Esophagus squamous epithelium (tissue), 5 donors: ENCODE measurements around the gene NUP210L. TPM values are rescaled to one million over a fixed set of nuclear protein-coding genes. Genes with fewer than 3 reads are reported as not detected.
"Not testable (repeated sequence)": the region's sequence is repeated elsewhere in the genome, so short reads cannot be mapped to it uniquely, and the experiment has no call there.

Experiments used
- DNase-seq: peaks from one replicate; lab custom pipeline; 2025; lab: John Stamatoyannopoulos, UW
- H3K27ac ChIP-seq, 4 donors: fragments of 200-600 bp; sonication (generic); one replicate each; pipeline ENCODE4 v1.5.1; 2016 to 2019; ENCODE audit warnings: mild to moderate bottlenecking in 1 of 4
- H3K27me3 ChIP-seq, 4 donors: fragments of 200-600 bp; sonication (generic); 1 replicate in 3 of 4; 2 replicates in 1 of 4; pipeline versions ENCODE4 v1.5.1 to v1.6.0; 2017 to 2021; ENCODE audit warnings: antibody characterized with exemption in 1 of 4
- H3K36me3 ChIP-seq, 3 donors: fragments of 200-600 bp; sonication (generic); one replicate each; pipeline ENCODE4 v1.5.1; 2016 to 2019
- H3K4me1 ChIP-seq, 3 donors: fragments of 200-600 bp; sonication (generic); one replicate each; pipeline ENCODE4 v1.5.1; 2017 to 2019
- H3K4me3 ChIP-seq, 4 donors: fragments of 200-600 bp; sonication (generic); 1 replicate in 3 of 4; 2 replicates in 1 of 4; pipeline ENCODE4 v1.5.1; 2016 to 2019; ENCODE audit warnings: mild to moderate bottlenecking in 2 of 4, moderate library complexity in 1 of 4
- H3K9me3 ChIP-seq, 3 donors: fragments of 200-600 bp; sonication (generic); one replicate each; pipeline ENCODE4 v1.5.1; 2016 to 2019
- POLR2A ChIP-seq, 4 donors: fragments of 450-650 bp; IDR thresholded peaks; one replicate each; pipeline ENCODE4 v1.6.1; 2017; ENCODE audit warnings: antibody characterized with exemption in 4 of 4, mild to moderate bottlenecking in 4 of 4, moderate library complexity in 3 of 4
- WGBS, 2 donors: methylation state at CpG; one replicate each; pipeline ENCODE4 v1.1.5; 2018; 5-methylcytosine and 5-hydroxymethylcytosine counted together
- intact Hi-C: fragments of 100-400 bp; cut with DNase I; formaldehyde crosslinking; loops from one replicate; pipeline ENCODE4 v1.15.0; 2022
- total RNA-seq, 4 donors: library from RNA; depleted of rRNA; stranded (reverse); fragments of >200 nt; gene quantifications; one replicate each; pipeline ENCODE4 v1.1.0, GENCODE V29; 2016
- TF ChIP-seq, protein P1 (sequence below), 6 experiments: fragments of 450-650 bp in 4 of 6; fragments of 200-600 bp in 2 of 6; sonication (generic) in 2 of 6; IDR thresholded peaks; one replicate each; pipeline ENCODE4 v1.5.1; 2016 to 2019; ENCODE audit warnings: antibody characterized with exemption in 6 of 6, mild to moderate bottlenecking in 4 of 6, moderate library complexity in 4 of 6
- donor health status: DM: yes; HTN: yes; CAD: no.

Gene NUP210L
- total RNA-seq, 4 donors from 2014 or later, result 0.09 to 0.19 TPM; not detected in 2

DNA sequence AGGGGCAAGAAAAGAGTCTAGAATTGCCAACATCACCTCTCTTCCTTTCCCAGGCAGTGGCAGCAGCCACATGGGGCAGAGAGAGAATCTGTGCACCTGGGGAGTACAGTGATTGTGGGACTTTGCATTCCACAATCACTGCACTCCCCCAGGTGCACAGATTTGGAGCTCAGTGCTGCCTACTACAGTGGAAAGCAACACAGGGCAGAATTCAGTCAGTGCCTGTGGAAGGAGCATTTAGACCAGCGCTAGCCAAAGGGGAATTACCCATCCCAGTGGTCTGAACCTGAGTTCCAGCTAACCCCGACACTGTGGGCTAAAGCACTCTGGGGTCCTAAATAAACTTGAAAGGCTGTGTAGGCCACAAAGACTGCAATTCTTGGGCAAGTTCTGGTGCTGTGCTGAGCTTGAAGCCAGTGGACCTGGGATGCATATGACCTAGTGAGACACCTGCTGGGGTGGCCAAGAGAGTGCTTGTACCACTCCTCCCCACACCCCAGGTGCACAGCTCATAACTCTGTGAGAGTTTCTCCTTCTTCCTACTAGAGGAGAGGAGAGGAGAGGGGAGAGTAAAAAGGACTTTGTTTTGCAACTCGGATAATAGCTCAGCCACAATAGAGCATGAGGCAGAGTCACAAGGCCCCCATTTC is 50.3 kb downstream of the NUP210L start:
- Histone ChIP-seq H3K27ac (no peak overlapping the region), H3K36me3 (no peaks in the 10 kb centered on the region), H3K4me3 (no peak overlapping the region), H3K9me3 (no peaks in the 10 kb centered on the region), H3K27me3 (no peaks in the 10 kb centered on the region), H3K4me1 (no peaks in the 10 kb centered on the region)
- intact Hi-C loops, result no loop called here
- TF ChIP-seq, protein P1, sequence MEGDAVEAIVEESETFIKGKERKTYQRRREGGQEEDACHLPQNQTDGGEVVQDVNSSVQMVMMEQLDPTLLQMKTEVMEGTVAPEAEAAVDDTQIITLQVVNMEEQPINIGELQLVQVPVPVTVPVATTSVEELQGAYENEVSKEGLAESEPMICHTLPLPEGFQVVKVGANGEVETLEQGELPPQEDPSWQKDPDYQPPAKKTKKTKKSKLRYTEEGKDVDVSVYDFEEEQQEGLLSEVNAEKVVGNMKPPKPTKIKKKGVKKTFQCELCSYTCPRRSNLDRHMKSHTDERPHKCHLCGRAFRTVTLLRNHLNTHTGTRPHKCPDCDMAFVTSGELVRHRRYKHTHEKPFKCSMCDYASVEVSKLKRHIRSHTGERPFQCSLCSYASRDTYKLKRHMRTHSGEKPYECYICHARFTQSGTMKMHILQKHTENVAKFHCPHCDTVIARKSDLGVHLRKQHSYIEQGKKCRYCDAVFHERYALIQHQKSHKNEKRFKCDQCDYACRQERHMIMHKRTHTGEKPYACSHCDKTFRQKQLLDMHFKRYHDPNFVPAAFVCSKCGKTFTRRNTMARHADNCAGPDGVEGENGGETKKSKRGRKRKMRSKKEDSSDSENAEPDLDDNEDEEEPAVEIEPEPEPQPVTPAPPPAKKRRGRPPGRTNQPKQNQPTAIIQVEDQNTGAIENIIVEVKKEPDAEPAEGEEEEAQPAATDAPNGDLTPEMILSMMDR (IDR thresholded peaks at IDR 0.05), result no peak
- TF ChIP-seq POLR2A (IDR thresholded peaks at IDR 0.05), result no peak
- WGBS, 2 donors, result 67 to 90% methylated on average over 1 to 2 of the region's 3 CpGs
- DNase-seq, result no peak

DNA sequence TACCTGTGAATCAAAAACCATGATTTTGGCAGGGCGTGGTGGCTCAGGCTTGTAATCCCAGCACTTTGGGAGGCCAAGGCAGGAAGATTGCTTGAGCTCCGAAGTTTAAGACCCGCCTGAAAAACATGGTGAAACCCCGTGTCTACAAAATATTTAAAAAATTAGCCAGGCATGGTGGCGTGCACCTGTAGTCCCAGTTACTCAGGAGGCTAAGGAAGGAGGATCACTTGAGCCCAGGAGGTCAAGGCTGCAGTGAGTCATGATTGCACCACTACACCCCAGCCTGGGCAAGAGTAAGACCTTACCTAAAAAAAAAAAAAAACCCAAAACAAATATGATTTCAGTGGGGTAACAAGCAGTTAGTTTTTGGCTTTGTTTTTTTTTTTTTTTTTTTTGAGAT is 54.7 kb downstream of the NUP210L start:
- DNase-seq, H3K4me3 ChIP-seq, H3K27ac ChIP-seq, H3K4me1 ChIP-seq, H3K9me3 ChIP-seq, intact Hi-C loops, H3K36me3 ChIP-seq, H3K27me3 ChIP-seq: not testable (repeated sequence)
- WGBS, 2 donors, result 83 to 94% methylated on average over 5 of the region's 5 CpGs

DNA sequence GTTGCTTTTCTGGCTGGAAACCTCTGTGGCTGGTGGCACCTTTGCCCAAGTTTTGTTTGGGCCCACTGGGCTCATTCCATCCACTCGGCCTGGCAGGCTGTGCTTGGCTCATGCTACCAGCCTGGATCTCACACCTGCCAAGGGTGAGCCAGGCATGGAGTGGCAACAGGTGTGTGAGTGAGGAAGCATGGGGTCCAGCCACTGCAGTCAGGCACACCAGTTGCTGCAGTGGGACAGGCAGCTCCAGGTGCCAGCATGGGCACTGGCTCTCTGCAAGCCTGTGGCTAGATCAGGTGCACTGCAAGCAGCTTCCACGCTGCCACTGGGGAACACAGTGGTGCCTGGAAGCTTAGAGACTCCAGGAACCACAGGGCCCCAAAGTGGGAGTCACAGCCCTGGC is 57.0 kb downstream of the NUP210L start:
- WGBS, 2 donors, result 83% methylated on average over 2 of the region's 2 CpGs; no CpG with 5 or more reads in 1 of the 2 donors
- no peak for DNase-seq
- Histone ChIP-seq H3K36me3 (no peaks in the 10 kb centered on the region), H3K27me3 (no peaks in the 10 kb centered on the region), H3K4me1 (no peaks in the 10 kb centered on the region), H3K27ac (no peak overlapping the region), H3K9me3 (no peaks in the 10 kb centered on the region), H3K4me3 (no peak overlapping the region)
- TF ChIP-seq, protein P1 (IDR thresholded peaks at IDR 0.05), result no peak
- no peak for TF ChIP-seq POLR2A (IDR thresholded peaks at IDR 0.05)
- intact Hi-C loops, result no loop called here

DNA sequence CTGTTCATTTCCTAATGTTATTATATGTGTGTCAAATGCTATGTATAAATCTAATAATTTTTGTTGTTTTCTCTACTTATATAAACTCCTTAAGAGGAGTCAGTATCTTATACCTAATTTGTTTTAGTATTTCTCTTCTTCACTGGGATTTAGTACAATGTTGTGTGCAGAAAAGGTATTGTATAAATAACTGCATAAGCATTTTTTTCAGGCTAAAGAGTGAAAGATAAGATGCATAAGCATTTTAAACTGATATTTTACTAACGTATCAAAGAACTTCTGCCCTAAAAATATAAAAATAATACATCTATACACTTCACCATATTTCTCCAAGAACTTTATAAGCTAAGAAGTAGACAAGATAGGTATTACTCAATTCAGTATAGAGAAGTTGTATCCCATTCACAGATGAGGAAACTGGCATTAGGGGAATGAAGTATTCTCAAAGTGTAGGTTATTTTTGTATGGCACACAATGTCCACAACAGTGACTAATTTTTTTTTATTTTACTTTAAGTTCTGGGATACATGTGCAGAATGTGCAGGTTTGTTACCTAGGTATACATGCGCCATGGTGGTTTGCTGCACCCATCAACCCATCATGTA is 59.3 kb downstream of the NUP210L start:
- Histone ChIP-seq H3K27me3 (no peaks in the 10 kb centered on the region), H3K36me3 (no peaks in the 10 kb centered on the region), H3K27ac (no peak overlapping the region), H3K4me1 (no peaks in the 10 kb centered on the region), H3K9me3 (no peaks in the 10 kb centered on the region), H3K4me3 (no peak overlapping the region)
- TF ChIP-seq, protein P1 (IDR thresholded peaks at IDR 0.05), result no peak
- TF ChIP-seq POLR2A (IDR thresholded peaks at IDR 0.05), result no peak
- no peak for DNase-seq
- 48 to 50% methylated on average over 2 of the region's 2 CpGs for WGBS, 2 donors
- intact Hi-C loops, result no loop called here

DNA sequence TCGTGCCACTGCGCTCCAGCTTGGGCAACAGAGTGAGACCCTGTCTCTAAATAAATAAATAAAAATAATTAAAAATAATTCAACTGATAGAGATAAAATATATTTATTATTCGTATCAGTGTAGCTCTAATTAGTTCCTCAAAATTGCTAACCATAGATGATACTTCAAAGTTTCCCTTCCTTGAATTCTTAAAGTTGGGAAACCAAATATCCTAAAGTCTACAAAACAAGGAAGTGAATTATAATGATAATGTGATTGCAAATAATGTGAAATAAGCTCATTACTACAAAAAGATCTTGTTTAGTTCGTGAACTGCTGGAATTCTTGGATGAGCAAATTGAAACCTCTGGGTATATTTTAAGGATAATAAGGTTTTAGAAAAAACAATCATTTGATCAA is 60.5 kb downstream of the NUP210L start:
- intact Hi-C loops, result no loop called here
- 81 to 82% methylated on average over 4 of the region's 4 CpGs for WGBS, 2 donors
- H3K36me3 ChIP-seq, result no peaks in the 10 kb centered on the region
- no peaks in the 10 kb centered on the region for H3K4me1 ChIP-seq
- no peak overlapping the region for H3K27ac ChIP-seq
- no peak for DNase-seq
- H3K27me3 ChIP-seq, result no peaks in the 10 kb centered on the region
- no peak for TF ChIP-seq POLR2A (IDR thresholded peaks at IDR 0.05)
- TF ChIP-seq, protein P1 (IDR thresholded peaks at IDR 0.05), result no peak
- no peaks in the 10 kb centered on the region for H3K9me3 ChIP-seq
- no peak overlapping the region for H3K4me3 ChIP-seq
